Measurements from ENCODE around the gene ARHGEF18.

Gene ARHGEF18

GRCh38 chr19:7383284-7383683, 34.5 kb downstream of the ARHGEF18 start:
- TF ChIP-seq ARNTL (CRISPR knock-in tag; IDR thresholded peaks at IDR 0.05; ENCODE audit: borderline replicate concordance, low read depth) (no peak), ESRRG (CRISPR knock-in tag; IDR thresholded peaks at IDR 0.05) (no peak), TCF4 (CRISPR knock-in tag; IDR thresholded peaks at IDR 0.05; ENCODE audit: borderline replicate concordance) (no peak), OSR1 (CRISPR knock-in tag; IDR thresholded peaks at IDR 0.05) (no peak), CSDC2 (CRISPR knock-in tag; IDR thresholded peaks at IDR 0.05) (no peak), ISL1 (CRISPR knock-in tag; IDR thresholded peaks at IDR 0.05) (no peak)
- ATAC-seq = no peak

GRCh38 chr19:7385062-7385461, 36.3 kb downstream of the ARHGEF18 start:
- no peak for TF ChIP-seq OSR1 (CRISPR knock-in tag; IDR thresholded peaks at IDR 0.05)
- no peak for TF ChIP-seq TOX (CRISPR knock-in tag; IDR thresholded peaks at IDR 0.05; ENCODE audit: borderline replicate concordance)
- no peak for TF ChIP-seq RARB (CRISPR knock-in tag; IDR thresholded peaks at IDR 0.05)
- no peak for TF ChIP-seq SNAI2 (CRISPR knock-in tag; IDR thresholded peaks at IDR 0.05)
- TF ChIP-seq PATZ1 (CRISPR knock-in tag; IDR thresholded peaks at IDR 0.05; ENCODE audit: borderline replicate concordance) = no peak
- no peak for TF ChIP-seq CREB5 (CRISPR knock-in tag; IDR thresholded peaks at IDR 0.05; ENCODE audit: low read depth)
- TF ChIP-seq ESRRG (CRISPR knock-in tag; IDR thresholded peaks at IDR 0.05) = no peak
- ATAC-seq = no peak

- ATAC-seq = no peak
- no peak for TF ChIP-seq ZFP3 (CRISPR knock-in tag; IDR thresholded peaks at IDR 0.05)
- TF ChIP-seq SNAI2 (CRISPR knock-in tag; IDR thresholded peaks at IDR 0.05) = no peak
- no peak for TF ChIP-seq ZNF565 (CRISPR knock-in tag; conservative IDR thresholded peaks at IDR 0.05; ENCODE audit: low read depth)
- no peak for TF ChIP-seq ESRRG (CRISPR knock-in tag; IDR thresholded peaks at IDR 0.05)
- TF ChIP-seq POU6F1 (CRISPR knock-in tag; IDR thresholded peaks at IDR 0.05; ENCODE audit: borderline replicate concordance, low read depth) = no peak
- no peak for TF ChIP-seq CSRNP3 (CRISPR knock-in tag; IDR thresholded peaks at IDR 0.05)
- no peak for TF ChIP-seq ISL1 (CRISPR knock-in tag; IDR thresholded peaks at IDR 0.05)
- TF ChIP-seq TSHZ2 (CRISPR knock-in tag; IDR thresholded peaks at IDR 0.05) = no peak
- no peak for TF ChIP-seq ZFP30 (CRISPR knock-in tag; IDR thresholded peaks at IDR 0.05)
- TF ChIP-seq CREB5 (CRISPR knock-in tag; IDR thresholded peaks at IDR 0.05; ENCODE audit: low read depth) = no peak
- no peak for TF ChIP-seq TCF4 (CRISPR knock-in tag; IDR thresholded peaks at IDR 0.05; ENCODE audit: borderline replicate concordance)
- no peak for TF ChIP-seq ZNF70 (CRISPR knock-in tag; IDR thresholded peaks at IDR 0.05)
- no peak for TF ChIP-seq PPARA (CRISPR knock-in tag; IDR thresholded peaks at IDR 0.05; ENCODE audit: borderline replicate concordance)
- TF ChIP-seq ZC3H10 (CRISPR knock-in tag; IDR thresholded peaks at IDR 0.05) = no peak
- TF ChIP-seq GLIS3 (CRISPR knock-in tag; IDR thresholded peaks at IDR 0.05) = no peak
- TF ChIP-seq PATZ1 (CRISPR knock-in tag; IDR thresholded peaks at IDR 0.05; ENCODE audit: borderline replicate concordance) = no peak
- TF ChIP-seq BACH2 (CRISPR knock-in tag; IDR thresholded peaks at IDR 0.05; ENCODE audit: borderline replicate concordance) = no peak
- TF ChIP-seq ZNF8 (CRISPR knock-in tag; IDR thresholded peaks at IDR 0.05) = no peak
- TF ChIP-seq RARB (CRISPR knock-in tag; IDR thresholded peaks at IDR 0.05) = no peak
Measured at GRCh38 chr19:7386308-7386707, 37.6 kb downstream of the ARHGEF18 start.
